K562 (cell line): ENCODE measurements around the gene CIP2A. TPM values are rescaled to one million over a fixed set of nuclear protein-coding genes. Genes with fewer than 3 reads are reported as not detected.
A peak's percentile ranks its signal among the peaks of the same experiment; 100 is the strongest.

Source experiments
- ATAC-seq: fragments of 200-7000 bp; cut with Tn5 transposase; 3 replicates; pipeline ENCODE4 v1.9.1; 2020; ENCODE audit warnings: moderate library complexity
- BruUV-seq: library from RNA; stranded (reverse); fragments of 400-500 nt; replicated peaks from 2 replicates; lab custom pipeline; 2021; lab: Mats Ljungman, UMichigan
- CTCF ChIA-PET: fragments of 300-600 bp; formaldehyde crosslinking; extraction: SDS; loops from one replicate; lab custom pipeline; 2021; ENCODE audit warnings: low intra/inter-chr PET ratio; lab: Yijun Ruan, JAX
- POLR2A ChIA-PET: fragments of 300-600, 350-650 bp; sonication (Branson Sonifier 250); formaldehyde crosslinking; extraction: SDS; loops from one replicate; lab custom pipeline; 2021; ENCODE audit warnings: antibody characterized with exemption, inconsistent platforms; lab: Yijun Ruan, JAX
- DNase-seq, 4 experiments: peaks; one replicate each; pipeline versions ENCODE4 v3.0.0 to v3.0.0-alpha.2; 2011 to 2018; ENCODE audit warnings: low spot score in 3 of 4, mixed read lengths in 3 of 4; ENCODE audit errors: extremely low read depth in 1 of 4
- FAIRE-seq: peaks from 2 replicates; lab custom pipeline; 2011; peaks lifted over from hg19 to GRCh38; lab: Jason Lieb, UNC
- H2AFZ ChIP-seq: 2 replicates; pipeline ENCODE4 v1.6.0; 2011; ENCODE audit warnings: low read depth, low read length, control low read depth, inconsistent platforms
- H3K27ac ChIP-seq: fragments of 200-600 bp; 3 replicates; pipeline ENCODE4 v1.8.0; 2011; ENCODE audit warnings: low read depth, mild to moderate bottlenecking, control low read depth, inconsistent platforms, low read length, moderate library complexity, mixed read lengths; ENCODE audit errors: extremely low read depth
- H3K27me3 ChIP-seq, 2 experiments: fragments of 300-600 bp in 1 of 2; 2 replicates in 1 of 2; 3 replicates in 1 of 2; pipeline versions ENCODE4 v1.6.0 to v1.8.0; 2011; ENCODE audit warnings: inconsistent platforms in 2 of 2, low read length in 2 of 2, mild to moderate bottlenecking in 1 of 2, mixed read lengths in 1 of 2, moderate library complexity in 1 of 2; ENCODE audit not compliant: control insufficient read depth in 2 of 2, insufficient read depth in 2 of 2
- H3K36me3 ChIP-seq: fragments of 300-600 bp; 3 replicates; pipeline ENCODE4 v1.8.0; 2011; ENCODE audit warnings: mild to moderate bottlenecking, low read length, inconsistent platforms; ENCODE audit not compliant: control insufficient read depth, insufficient read depth
- H3K4me1 ChIP-seq, 2 experiments: fragments of 200-600 bp in 1 of 2; replicated peaks in 1 of 2; 2 replicates in 1 of 2; 3 replicates in 1 of 2; pipeline versions ENCODE4 v1.5.1 to v1.8.0; 2011; ENCODE audit warnings: inconsistent platforms in 2 of 2, low read length in 2 of 2, mild to moderate bottlenecking in 1 of 2, mixed read lengths in 1 of 2, moderate library complexity in 1 of 2; ENCODE audit not compliant: control insufficient read depth in 2 of 2, insufficient read depth in 2 of 2
- H3K4me2 ChIP-seq: 2 replicates; pipeline ENCODE4 v1.6.1; 2011; ENCODE audit warnings: low read length, control low read depth, inconsistent platforms, mixed read lengths; ENCODE audit not compliant: insufficient read depth
- H3K4me3 ChIP-seq: fragments of 200-600 bp; sonication (generic), shearing (Covaris generic); 2 replicates; pipeline ENCODE4 v1.5.1; 2016; ENCODE audit warnings: control low read depth, inconsistent platforms
- H3K79me2 ChIP-seq: fragments of 200-600 bp; 3 replicates; pipeline ENCODE4 v1.8.0; 2011; ENCODE audit warnings: low read length, inconsistent platforms; ENCODE audit not compliant: control insufficient read depth, insufficient read depth
- H3K9ac ChIP-seq, 2 experiments: 2 replicates each; pipeline versions ENCODE4 v1.6.0 to v1.6.1; 2011; ENCODE audit warnings: low read depth in 2 of 2, low read length in 2 of 2, control low read depth in 1 of 2, inconsistent platforms in 1 of 2, mild to moderate bottlenecking in 1 of 2, mixed read lengths in 1 of 2; ENCODE audit not compliant: insufficient read depth in 1 of 2
- H3K9me1 ChIP-seq: one replicate; pipeline ENCODE4 v1.6.0; 2011; ENCODE audit warnings: inconsistent platforms, mild to moderate bottlenecking, low read length, moderate library complexity; ENCODE audit not compliant: control insufficient read depth, insufficient read depth
- H3K9me3 ChIP-seq: replicated peaks from 2 replicates; pipeline ENCODE4 v1.5.1; 2011; ENCODE audit warnings: low read depth, low read length, inconsistent platforms; ENCODE audit not compliant: control insufficient read depth, insufficient read depth
- H4K20me1 ChIP-seq: replicated peaks from 2 replicates; pipeline ENCODE4 v1.6.1; 2011; ENCODE audit warnings: low read length, inconsistent platforms, mixed read lengths; ENCODE audit not compliant: control insufficient read depth, insufficient read depth
- ARNT ChIP-seq, 2 experiments: fragments of 450-650 bp; IDR thresholded peaks; 2 replicates each; pipeline ENCODE4 v1.6.1; 2016; ENCODE audit warnings: mild to moderate bottlenecking in 1 of 2
- CBFA2T3 ChIP-seq: fragments of 450-650 bp; IDR thresholded peaks from 2 replicates; pipeline ENCODE4 v1.6.1; 2017
- GTF2E2 ChIP-seq: fragments of 200-800 bp; sonication (Bioruptor generic); IDR thresholded peaks from 2 replicates; pipeline ENCODE4 v1.6.1; 2016; ENCODE audit warnings: missing genetic modification characterization, missing compliant biosample characterization
- SUPT5H ChIP-seq: fragments of 450-650 bp; IDR thresholded peaks from 2 replicates; pipeline ENCODE4 v1.6.1; 2016
- TAL1 ChIP-seq: fragments of 450-650 bp; IDR thresholded peaks from 2 replicates; pipeline ENCODE4 v1.6.1; 2016; ENCODE audit warnings: mild to moderate bottlenecking
- TCF3 ChIP-seq: sonication (generic); formaldehyde crosslinking; IDR thresholded peaks from 2 replicates; pipeline ENCODE4 v1.4.0; 2020; ENCODE audit warnings: mild to moderate bottlenecking, missing genetic modification reagents
- WGBS: fragments of 100-300 bp; shearing (Covaris generic); methylation state at CpG from one replicate; pipeline ENCODE4 v1.1.6; 2016; ENCODE audit warnings: low coverage, mixed read lengths; ENCODE audit not compliant: insufficient coverage; ENCODE audit errors: missing lambda C conversion rate; 5-methylcytosine and 5-hydroxymethylcytosine counted together
- in situ Hi-C: fragments of 300-500 bp; cut with MboI; formaldehyde crosslinking; loops from 4 replicates; pipeline ENCODE4 v1.15.0; 2018; ENCODE audit warnings: inconsistent platforms, mixed read lengths
- intact Hi-C: fragments of 100-400 bp; cut with micrococcal nuclease; formaldehyde crosslinking; loops from 2 replicates; pipeline ENCODE4 v1.14.2; 2022
- polyA plus RNA-seq, 8 experiments: library from polyadenylated mRNA; depleted of rRNA in 4 of 8; stranded (reverse) in 5 of 8; unstranded in 3 of 8; fragments of >200 nt; fragmentation: Nextera tagmentation in 2 of 8; fragmentation: Illumina TruSeq in 1 of 8; extraction: Ambion mirVana in 2 of 8; extraction: Trizol in 1 of 8; gene quantifications; 2 replicates each; pipeline versions ENCODE4 v1.2.1 to v1.2.3, GENCODE V29; 2011 to 2014; ENCODE audit warnings: inconsistent platforms in 1 of 8, missing spikeins in 1 of 8
- total RNA-seq, 7 experiments: library from RNA; depleted of rRNA in 6 of 7; stranded (reverse); fragments of >200 nt in 6 of 7; fragmentation: Illumina TruSeq in 2 of 7; extraction: Trizol in 2 of 7; gene quantifications; 2 replicates each; pipeline versions ENCODE4 v1.2.1 to v1.2.3, GENCODE V29; 2011 to 2021; ENCODE audit warnings: low replicate concordance in 1 of 7
- TF ChIP-seq, protein P1 (sequence below): fragments of 200-800 bp; sonication (Bioruptor generic); IDR thresholded peaks from 2 replicates; pipeline ENCODE4 v1.6.1; 2016; ENCODE audit warnings: missing genetic modification characterization, missing compliant biosample characterization
- TF ChIP-seq, protein P2 (sequence below): fragments of 450-650 bp; IDR thresholded peaks from 2 replicates; pipeline ENCODE4 v1.6.1; 2016

The CIP2A gene
- total and polyA plus RNA-seq, 9 of the 15 experiments (the other 6 are each of a cell fraction or from before 2014, with no cell fraction given) = 10.5 to 41.7 (median 31.5) TPM

GRCh38 chr3:108598375-108598774 lies 9.1 kb upstream of the CIP2A start:
- peak overlapping the region in 1 of 2 experiments; percentile 61; a peak in 2 of 4 replicates for H3K9ac ChIP-seq
- no peak overlapping the region for H3K4me3 ChIP-seq
- H3K9me3 ChIP-seq = peaks cover 8% of the 10 kb centered on the region
- in situ Hi-C loops (no loop called here), intact Hi-C loops (no loop called here)
- H3K79me2 ChIP-seq = no peaks in the 10 kb centered on the region
- FAIRE-seq (peak; percentile 87), ATAC-seq (peak; percentile 90), DNase-seq (peak; percentile 10 to 72 (median 41))
- 7% methylated on average over 5 of the region's 5 CpGs for WGBS
- H3K4me2 ChIP-seq = peak overlapping the region; percentile 40; the same call in 1 of the 2 replicates
- ChIA-PET POLR2A (interaction anchor here (2.3 kb wide), 1 partner anchor 9 kb away, joined by 18 read pairs; the partner anchor contains the start of genes CIP2A and DZIP3), CTCF (no interaction called here)
- H3K36me3 ChIP-seq = no peaks in the 10 kb centered on the region
- H3K4me1 ChIP-seq = peaks cover 0 to 11% of the 10 kb centered on the region in 2 experiments; a peak in 2 of 5 replicates
- BruUV-seq = no TSS peak
- H2AFZ ChIP-seq = peak overlapping the region; percentile 98
- no peaks in the 10 kb centered on the region for H4K20me1 ChIP-seq
- no peaks in the 10 kb centered on the region for H3K27me3 ChIP-seq
- peak overlapping the region; percentile 90; the same call in 2 of the 3 replicates for H3K27ac ChIP-seq
- H3K9me1 ChIP-seq = no peaks in the 10 kb centered on the region
- TF ChIP-seq CBFA2T3 = 0 out of 2 replicates have a peak, but pooled peaks have one; percentile 32
- TF ChIP-seq SUPT5H = no peak
- TF ChIP-seq, protein P1, sequence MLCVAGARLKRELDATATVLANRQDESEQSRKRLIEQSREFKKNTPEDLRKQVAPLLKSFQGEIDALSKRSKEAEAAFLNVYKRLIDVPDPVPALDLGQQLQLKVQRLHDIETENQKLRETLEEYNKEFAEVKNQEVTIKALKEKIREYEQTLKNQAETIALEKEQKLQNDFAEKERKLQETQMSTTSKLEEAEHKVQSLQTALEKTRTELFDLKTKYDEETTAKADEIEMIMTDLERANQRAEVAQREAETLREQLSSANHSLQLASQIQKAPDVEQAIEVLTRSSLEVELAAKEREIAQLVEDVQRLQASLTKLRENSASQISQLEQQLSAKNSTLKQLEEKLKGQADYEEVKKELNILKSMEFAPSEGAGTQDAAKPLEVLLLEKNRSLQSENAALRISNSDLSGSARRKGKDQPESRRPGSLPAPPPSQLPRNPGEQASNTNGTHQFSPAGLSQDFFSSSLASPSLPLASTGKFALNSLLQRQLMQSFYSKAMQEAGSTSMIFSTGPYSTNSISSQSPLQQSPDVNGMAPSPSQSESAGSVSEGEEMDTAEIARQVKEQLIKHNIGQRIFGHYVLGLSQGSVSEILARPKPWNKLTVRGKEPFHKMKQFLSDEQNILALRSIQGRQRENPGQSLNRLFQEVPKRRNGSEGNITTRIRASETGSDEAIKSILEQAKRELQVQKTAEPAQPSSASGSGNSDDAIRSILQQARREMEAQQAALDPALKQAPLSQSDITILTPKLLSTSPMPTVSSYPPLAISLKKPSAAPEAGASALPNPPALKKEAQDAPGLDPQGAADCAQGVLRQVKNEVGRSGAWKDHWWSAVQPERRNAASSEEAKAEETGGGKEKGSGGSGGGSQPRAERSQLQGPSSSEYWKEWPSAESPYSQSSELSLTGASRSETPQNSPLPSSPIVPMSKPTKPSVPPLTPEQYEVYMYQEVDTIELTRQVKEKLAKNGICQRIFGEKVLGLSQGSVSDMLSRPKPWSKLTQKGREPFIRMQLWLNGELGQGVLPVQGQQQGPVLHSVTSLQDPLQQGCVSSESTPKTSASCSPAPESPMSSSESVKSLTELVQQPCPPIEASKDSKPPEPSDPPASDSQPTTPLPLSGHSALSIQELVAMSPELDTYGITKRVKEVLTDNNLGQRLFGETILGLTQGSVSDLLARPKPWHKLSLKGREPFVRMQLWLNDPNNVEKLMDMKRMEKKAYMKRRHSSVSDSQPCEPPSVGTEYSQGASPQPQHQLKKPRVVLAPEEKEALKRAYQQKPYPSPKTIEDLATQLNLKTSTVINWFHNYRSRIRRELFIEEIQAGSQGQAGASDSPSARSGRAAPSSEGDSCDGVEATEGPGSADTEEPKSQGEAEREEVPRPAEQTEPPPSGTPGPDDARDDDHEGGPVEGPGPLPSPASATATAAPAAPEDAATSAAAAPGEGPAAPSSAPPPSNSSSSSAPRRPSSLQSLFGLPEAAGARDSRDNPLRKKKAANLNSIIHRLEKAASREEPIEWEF (CRISPR knock-in tag) = no peak
- 0 out of 2 replicates have a peak, but pooled peaks have one; percentile 20 for TF ChIP-seq TAL1
- no peak for TF ChIP-seq ARNT (IDR thresholded peaks at IDR 0.05)
- TF ChIP-seq, protein P2, sequence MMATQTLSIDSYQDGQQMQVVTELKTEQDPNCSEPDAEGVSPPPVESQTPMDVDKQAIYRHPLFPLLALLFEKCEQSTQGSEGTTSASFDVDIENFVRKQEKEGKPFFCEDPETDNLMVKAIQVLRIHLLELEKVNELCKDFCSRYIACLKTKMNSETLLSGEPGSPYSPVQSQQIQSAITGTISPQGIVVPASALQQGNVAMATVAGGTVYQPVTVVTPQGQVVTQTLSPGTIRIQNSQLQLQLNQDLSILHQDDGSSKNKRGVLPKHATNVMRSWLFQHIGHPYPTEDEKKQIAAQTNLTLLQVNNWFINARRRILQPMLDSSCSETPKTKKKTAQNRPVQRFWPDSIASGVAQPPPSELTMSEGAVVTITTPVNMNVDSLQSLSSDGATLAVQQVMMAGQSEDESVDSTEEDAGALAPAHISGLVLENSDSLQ = peak; percentile 58
- no peak for TF ChIP-seq GTF2E2 (tag)
- TF ChIP-seq TCF3 = peak; percentile 28; the same call in 1 of the 2 replicates
